Measurements from ENCODE around the gene FYCO1.

The FYCO1 gene

DNA sequence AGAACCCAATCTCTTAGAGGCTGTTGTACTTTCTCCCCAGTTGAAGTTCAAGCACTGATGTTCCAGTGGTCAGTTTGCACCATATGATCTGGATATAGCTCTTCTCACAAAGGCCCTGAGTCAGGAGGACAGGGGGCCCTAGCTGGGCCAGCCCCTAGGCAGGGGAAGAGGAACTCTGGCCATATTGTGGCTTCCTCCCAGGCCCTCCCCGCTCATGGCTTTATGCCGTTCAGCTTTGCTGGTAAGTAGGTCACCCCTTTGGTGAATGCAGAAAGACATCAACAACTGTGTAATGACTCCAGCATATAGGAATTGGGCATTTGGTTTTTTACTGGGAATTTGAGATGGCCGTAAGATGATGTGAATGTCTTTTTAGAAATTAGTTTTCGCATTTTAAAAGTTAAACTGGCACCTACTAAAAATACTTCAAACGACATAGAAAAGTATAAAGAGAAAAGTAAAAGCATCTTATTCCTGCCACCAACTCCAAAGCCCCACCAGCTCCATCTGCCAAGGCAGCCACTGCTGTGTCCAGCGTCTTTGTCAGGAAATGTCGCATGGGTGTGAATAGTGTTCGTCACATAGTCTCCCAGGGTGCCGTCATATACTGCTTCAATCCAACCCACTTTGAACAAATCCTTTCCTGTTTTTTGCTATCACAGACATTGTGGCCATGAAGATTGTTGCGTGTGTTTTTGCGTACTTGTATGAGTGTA, 84.0 kb downstream of the FYCO1 start:
- Histone ChIP-seq H3K4me3 (ENCODE audit: low read depth, low read length) (no peak overlapping the region), H3K4me1 (ENCODE audit: control insufficient read depth, insufficient read depth, low read length) (peaks cover 11% of the 10 kb centered on the region; the same call in 1 of the 2 replicates), H3K27me3 (ENCODE audit: control insufficient read depth, insufficient read depth, low read length) (peaks cover 22% of the 10 kb centered on the region), H3K36me3 (ENCODE audit: control insufficient read depth, insufficient read depth, low read length) (no peaks in the 10 kb centered on the region), H3K9me3 (ENCODE audit: control insufficient read depth, insufficient read depth, low read depth, low read length) (no peaks in the 10 kb centered on the region), H3K9ac (ENCODE audit: low read length) (no peak overlapping the region), H3K27ac (ENCODE audit: low read depth, low read length) (no peak overlapping the region)

GRCh38 chr3:45910892-45911291, 84.7 kb downstream of the FYCO1 start:
- Histone ChIP-seq H3K36me3 (ENCODE audit: control insufficient read depth, insufficient read depth, low read length) (no peaks in the 10 kb centered on the region), H3K27me3 (ENCODE audit: control insufficient read depth, insufficient read depth, low read length) (peaks cover 17% of the 10 kb centered on the region), H3K4me3 (ENCODE audit: low read depth, low read length) (no peak overlapping the region), H3K4me1 (ENCODE audit: control insufficient read depth, insufficient read depth, low read length) (peaks cover 7% of the 10 kb centered on the region; the same call in 1 of the 2 replicates), H3K27ac (ENCODE audit: low read depth, low read length) (no peak overlapping the region), H3K9me3 (ENCODE audit: control insufficient read depth, insufficient read depth, low read depth, low read length) (no peaks in the 10 kb centered on the region), H3K9ac (ENCODE audit: low read length) (no peak overlapping the region)

DNA sequence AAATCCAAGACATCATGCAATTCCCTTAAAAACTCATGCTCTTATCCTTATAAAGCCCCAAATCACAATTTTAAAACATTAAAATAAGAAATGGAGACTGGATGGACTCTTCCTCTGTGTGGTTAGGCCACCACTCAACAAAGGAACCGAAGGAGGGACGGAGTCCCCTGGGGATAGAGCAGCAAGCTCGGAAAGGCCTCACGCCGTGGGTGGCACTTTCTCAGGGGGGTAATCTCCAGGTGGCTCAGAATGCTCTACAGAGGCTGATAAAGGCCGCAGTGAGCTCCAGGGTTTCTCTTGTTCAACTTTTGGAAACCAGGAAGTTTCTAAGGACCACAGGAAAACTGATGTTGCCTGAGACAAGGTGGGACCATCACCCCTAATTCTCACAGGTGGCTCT, 86.1 kb downstream of the FYCO1 start:
- Histone ChIP-seq H3K4me1 (ENCODE audit: control insufficient read depth, insufficient read depth, low read length) (no peaks in the 10 kb centered on the region), H3K4me3 (ENCODE audit: low read depth, low read length) (no peak overlapping the region), H3K27me3 (ENCODE audit: control insufficient read depth, insufficient read depth, low read length) (peaks cover 11% of the 10 kb centered on the region), H3K27ac (ENCODE audit: low read depth, low read length) (no peak overlapping the region), H3K9me3 (ENCODE audit: control insufficient read depth, insufficient read depth, low read depth, low read length) (no peaks in the 10 kb centered on the region), H3K36me3 (ENCODE audit: control insufficient read depth, insufficient read depth, low read length) (no peaks in the 10 kb centered on the region), H3K9ac (ENCODE audit: low read length) (no peak overlapping the region)

DNA sequence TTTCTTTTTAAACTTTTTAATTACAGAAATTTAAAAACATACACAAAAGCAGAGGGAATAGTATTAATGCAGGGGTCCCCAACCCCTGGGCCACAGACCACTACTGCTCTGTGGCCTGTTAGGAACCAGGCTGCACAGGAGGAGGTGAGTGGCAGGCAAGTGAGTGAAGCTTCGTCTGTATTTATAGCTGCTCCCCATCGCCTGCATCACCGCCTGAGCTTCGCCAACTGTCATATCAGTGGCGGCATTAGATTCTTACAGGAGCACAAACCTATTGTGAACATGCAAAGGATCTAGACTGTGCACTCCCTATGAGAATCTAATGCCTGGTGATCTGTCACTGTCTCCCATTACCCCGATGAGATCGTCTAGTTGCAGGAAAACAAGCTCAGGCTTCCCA, 86.9 kb downstream of the FYCO1 start:
- no peak overlapping the region for H3K4me3 ChIP-seq (ENCODE audit: low read depth, low read length)
- H3K36me3 ChIP-seq (ENCODE audit: control insufficient read depth, insufficient read depth, low read length), result no peaks in the 10 kb centered on the region
- no peaks in the 10 kb centered on the region for H3K4me1 ChIP-seq (ENCODE audit: control insufficient read depth, insufficient read depth, low read length)
- H3K9me3 ChIP-seq (ENCODE audit: control insufficient read depth, insufficient read depth, low read depth, low read length), result no peaks in the 10 kb centered on the region
- no peak overlapping the region for H3K27ac ChIP-seq (ENCODE audit: low read depth, low read length)
- 0 out of 2 replicates have a peak, but pooled peaks cover 6% of the 10 kb centered on the region for H3K27me3 ChIP-seq (ENCODE audit: control insufficient read depth, insufficient read depth, low read length)
- no peak overlapping the region for H3K9ac ChIP-seq (ENCODE audit: low read length)

- Histone ChIP-seq H3K9me3 (ENCODE audit: control insufficient read depth, insufficient read depth, low read depth, low read length) (no peaks in the 10 kb centered on the region), H3K27me3 (ENCODE audit: control insufficient read depth, insufficient read depth, low read length) (0 out of 2 replicates have a peak, but pooled peaks cover 6% of the 10 kb centered on the region), H3K4me1 (ENCODE audit: control insufficient read depth, insufficient read depth, low read length) (no peaks in the 10 kb centered on the region), H3K9ac (ENCODE audit: low read length) (no peak overlapping the region), H3K27ac (ENCODE audit: low read depth, low read length) (no peak overlapping the region), H3K36me3 (ENCODE audit: control insufficient read depth, insufficient read depth, low read length) (no peaks in the 10 kb centered on the region), H3K4me3 (ENCODE audit: low read depth, low read length) (no peak overlapping the region)
Measured at GRCh38 chr3:45907769-45908705, 87.6 kb downstream of the FYCO1 start.

GRCh38 chr3:45906681-45907407, 88.8 kb downstream of the FYCO1 start:
- H3K27me3 ChIP-seq (ENCODE audit: control insufficient read depth, insufficient read depth, low read length), result no peaks in the 10 kb centered on the region
- no peak overlapping the region for H3K9ac ChIP-seq (ENCODE audit: low read length)
- H3K4me3 ChIP-seq (ENCODE audit: low read depth, low read length), result no peak overlapping the region
- H3K4me1 ChIP-seq (ENCODE audit: control insufficient read depth, insufficient read depth, low read length), result no peaks in the 10 kb centered on the region
- no peaks in the 10 kb centered on the region for H3K9me3 ChIP-seq (ENCODE audit: control insufficient read depth, insufficient read depth, low read depth, low read length)
- H3K36me3 ChIP-seq (ENCODE audit: control insufficient read depth, insufficient read depth, low read length), result no peaks in the 10 kb centered on the region
- H3K27ac ChIP-seq (ENCODE audit: low read depth, low read length), result no peak overlapping the region

- Histone ChIP-seq H3K4me3 (ENCODE audit: low read depth, low read length) (no peak overlapping the region), H3K27me3 (ENCODE audit: control insufficient read depth, insufficient read depth, low read length) (no peaks in the 10 kb centered on the region), H3K27ac (ENCODE audit: low read depth, low read length) (no peak overlapping the region), H3K9ac (ENCODE audit: low read length) (no peak overlapping the region), H3K4me1 (ENCODE audit: control insufficient read depth, insufficient read depth, low read length) (no peaks in the 10 kb centered on the region), H3K9me3 (ENCODE audit: control insufficient read depth, insufficient read depth, low read depth, low read length) (no peaks in the 10 kb centered on the region), H3K36me3 (ENCODE audit: control insufficient read depth, insufficient read depth, low read length) (no peaks in the 10 kb centered on the region)
Measured at GRCh38 chr3:45905755-45906154, 89.9 kb downstream of the FYCO1 start.

GRCh38 chr3:45904931-45905330, 90.7 kb downstream of the FYCO1 start:
- H3K27ac ChIP-seq (ENCODE audit: low read depth, low read length), result no peak overlapping the region
- H3K4me3 ChIP-seq (ENCODE audit: low read depth, low read length), result no peak overlapping the region
- no peaks in the 10 kb centered on the region for H3K36me3 ChIP-seq (ENCODE audit: control insufficient read depth, insufficient read depth, low read length)
- H3K27me3 ChIP-seq (ENCODE audit: control insufficient read depth, insufficient read depth, low read length), result no peaks in the 10 kb centered on the region
- no peaks in the 10 kb centered on the region for H3K4me1 ChIP-seq (ENCODE audit: control insufficient read depth, insufficient read depth, low read length)
- no peaks in the 10 kb centered on the region for H3K9me3 ChIP-seq (ENCODE audit: control insufficient read depth, insufficient read depth, low read depth, low read length)
- no peak overlapping the region for H3K9ac ChIP-seq (ENCODE audit: low read length)

DNA sequence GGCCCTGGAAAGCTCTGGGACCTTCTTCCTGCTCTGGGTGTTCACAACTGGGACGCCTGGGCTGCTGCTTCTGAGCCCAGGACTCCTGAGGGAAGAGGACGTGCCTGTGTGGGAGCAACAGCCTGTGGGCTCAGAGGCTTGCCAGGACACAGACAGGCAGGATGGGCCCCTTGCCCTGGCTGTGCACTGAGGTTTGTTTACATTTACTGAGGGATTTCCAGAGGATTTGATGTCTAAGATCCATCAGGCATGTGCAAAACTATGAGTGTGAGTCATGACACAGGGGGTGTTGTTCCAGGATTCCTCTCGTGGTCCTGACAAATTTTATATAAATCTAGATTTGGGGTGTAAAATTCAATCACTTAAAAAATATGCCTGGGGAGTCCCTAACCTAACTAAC, 98.7 kb downstream of the FYCO1 start:
- H3K27me3 ChIP-seq (ENCODE audit: control insufficient read depth, insufficient read depth, low read length), result no peaks in the 10 kb centered on the region
- H3K27ac ChIP-seq (ENCODE audit: low read depth, low read length), result no peak overlapping the region
- no peak overlapping the region for H3K9ac ChIP-seq (ENCODE audit: low read length)
- H3K36me3 ChIP-seq (ENCODE audit: control insufficient read depth, insufficient read depth, low read length), result no peaks in the 10 kb centered on the region
- H3K9me3 ChIP-seq (ENCODE audit: control insufficient read depth, insufficient read depth, low read depth, low read length), result 0 out of 2 replicates have a peak, but pooled peaks cover 3% of the 10 kb centered on the region
- H3K4me1 ChIP-seq (ENCODE audit: control insufficient read depth, insufficient read depth, low read length), result no peaks in the 10 kb centered on the region; the same call in 1 of the 2 replicates
- no peak overlapping the region for H3K4me3 ChIP-seq (ENCODE audit: low read depth, low read length)

GRCh38 chr3:45895686-45896468, 99.7 kb downstream of the FYCO1 start:
- H3K4me3 ChIP-seq (ENCODE audit: low read depth, low read length), result no peak overlapping the region
- H3K9me3 ChIP-seq (ENCODE audit: control insufficient read depth, insufficient read depth, low read depth, low read length), result 0 out of 2 replicates have a peak, but pooled peaks cover 3% of the 10 kb centered on the region
- no peak overlapping the region for H3K9ac ChIP-seq (ENCODE audit: low read length)
- no peak overlapping the region for H3K27ac ChIP-seq (ENCODE audit: low read depth, low read length)
- no peaks in the 10 kb centered on the region; the same call in 1 of the 2 replicates for H3K4me1 ChIP-seq (ENCODE audit: control insufficient read depth, insufficient read depth, low read length)
- H3K27me3 ChIP-seq (ENCODE audit: control insufficient read depth, insufficient read depth, low read length), result no peaks in the 10 kb centered on the region
- no peaks in the 10 kb centered on the region for H3K36me3 ChIP-seq (ENCODE audit: control insufficient read depth, insufficient read depth, low read length)

All from HUES6 (cell line).